ENCODE measurements around the gene ASPHD2. TPM values are rescaled to one million over a fixed set of nuclear protein-coding genes. Genes with fewer than 3 reads are reported as not detected.

The ASPHD2 gene
- total RNA-seq, 3 donors from 2014 or later, result 0.59 to 1.3 (median 0.64) TPM

GRCh38 chr22:26479043-26479791 lies 50.2 kb downstream of the ASPHD2 start:
- TF ChIP-seq POLR2AphosphoS5 (IDR thresholded peaks at IDR 0.05) (no peak), POLR2A (IDR thresholded peaks at IDR 0.05) (no peak), CTCF (IDR thresholded peaks at IDR 0.05) (no peak)
- H3K36me3 ChIP-seq, result no peaks in the 10 kb centered on the region
- H3K27me3 ChIP-seq, result no peaks in the 10 kb centered on the region
- DNase-seq (ENCODE audit: low spot score in 2 of 2), result no peak
- H3K27ac ChIP-seq, result peak overlapping the region; percentile 40 to 57
- peaks cover 3 to 13% of the 10 kb centered on the region in 2 donors for H3K4me1 ChIP-seq
- intact Hi-C loops (cut with DNase I; ENCODE audit: low total_unique reads), result no loop called here
- no peaks in the 10 kb centered on the region for H3K9me3 ChIP-seq
- H3K4me3 ChIP-seq, result peak overlapping the region in 2 of 3 donors; percentile 19 to 53

- peaks cover 10 to 13% of the 10 kb centered on the region in 2 donors for H3K4me1 ChIP-seq
- TF ChIP-seq POLR2AphosphoS5 (IDR thresholded peaks at IDR 0.05) (no peak), CTCF (IDR thresholded peaks at IDR 0.05) (no peak), POLR2A (IDR thresholded peaks at IDR 0.05) (no peak)
- H3K36me3 ChIP-seq, result no peaks in the 10 kb centered on the region
- no peak for DNase-seq (ENCODE audit: low spot score in 2 of 2)
- peak overlapping the region; percentile 40 to 57 for H3K27ac ChIP-seq
- no peaks in the 10 kb centered on the region for H3K27me3 ChIP-seq
- H3K4me3 ChIP-seq, result peak overlapping the region in 2 of 3 donors; percentile 19 to 53
- intact Hi-C loops (cut with DNase I; ENCODE audit: low total_unique reads), result no loop called here
- no peaks in the 10 kb centered on the region for H3K9me3 ChIP-seq
Measured at GRCh38 chr22:26479792-26480610, 50.9 kb downstream of the ASPHD2 start.

GRCh38 chr22:26480611-26480932 lies 51.5 kb downstream of the ASPHD2 start:
- Histone ChIP-seq H3K4me3 (peak overlapping the region in 1 of 3 donors; percentile 53), H3K36me3 (no peaks in the 10 kb centered on the region), H3K27me3 (no peaks in the 10 kb centered on the region), H3K4me1 (peaks cover 13 to 14% of the 10 kb centered on the region in 2 donors), H3K9me3 (no peaks in the 10 kb centered on the region), H3K27ac (peak overlapping the region in 1 of 2 donors; percentile 29)
- TF ChIP-seq POLR2AphosphoS5 (IDR thresholded peaks at IDR 0.05) (no peak), CTCF (IDR thresholded peaks at IDR 0.05) (no peak), POLR2A (IDR thresholded peaks at IDR 0.05) (no peak)
- no peak for DNase-seq (ENCODE audit: low spot score in 2 of 2)
- intact Hi-C loops (cut with DNase I; ENCODE audit: low total_unique reads), result no loop called here

GRCh38 chr22:26481112-26481693 lies 52.1 kb downstream of the ASPHD2 start:
- H3K4me3 ChIP-seq, result no peak overlapping the region
- intact Hi-C loops (cut with DNase I; ENCODE audit: low total_unique reads), result no loop called here
- no peak for DNase-seq (ENCODE audit: low spot score in 2 of 2)
- H3K27me3 ChIP-seq, result no peaks in the 10 kb centered on the region
- TF ChIP-seq POLR2AphosphoS5 (IDR thresholded peaks at IDR 0.05) (no peak), POLR2A (IDR thresholded peaks at IDR 0.05) (no peak), CTCF (IDR thresholded peaks at IDR 0.05) (no peak)
- no peak overlapping the region for H3K27ac ChIP-seq
- H3K4me1 ChIP-seq, result peaks cover 13 to 14% of the 10 kb centered on the region in 2 donors
- no peaks in the 10 kb centered on the region for H3K36me3 ChIP-seq
- H3K9me3 ChIP-seq, result no peaks in the 10 kb centered on the region
